ENCODE data around the gene ADIPOR1. TPM values are rescaled to one million over a fixed set of nuclear protein-coding genes. Genes with fewer than 3 reads are reported as not detected.
"Not testable (repeated sequence)": the region's sequence is repeated elsewhere in the genome, so short reads cannot be mapped to it uniquely, and the experiment has no call there.

Gene ADIPOR1, protein sequence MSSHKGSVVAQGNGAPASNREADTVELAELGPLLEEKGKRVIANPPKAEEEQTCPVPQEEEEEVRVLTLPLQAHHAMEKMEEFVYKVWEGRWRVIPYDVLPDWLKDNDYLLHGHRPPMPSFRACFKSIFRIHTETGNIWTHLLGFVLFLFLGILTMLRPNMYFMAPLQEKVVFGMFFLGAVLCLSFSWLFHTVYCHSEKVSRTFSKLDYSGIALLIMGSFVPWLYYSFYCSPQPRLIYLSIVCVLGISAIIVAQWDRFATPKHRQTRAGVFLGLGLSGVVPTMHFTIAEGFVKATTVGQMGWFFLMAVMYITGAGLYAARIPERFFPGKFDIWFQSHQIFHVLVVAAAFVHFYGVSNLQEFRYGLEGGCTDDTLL
- total RNA-seq = 82.1 and 113 TPM in 2 replicates

DNA sequence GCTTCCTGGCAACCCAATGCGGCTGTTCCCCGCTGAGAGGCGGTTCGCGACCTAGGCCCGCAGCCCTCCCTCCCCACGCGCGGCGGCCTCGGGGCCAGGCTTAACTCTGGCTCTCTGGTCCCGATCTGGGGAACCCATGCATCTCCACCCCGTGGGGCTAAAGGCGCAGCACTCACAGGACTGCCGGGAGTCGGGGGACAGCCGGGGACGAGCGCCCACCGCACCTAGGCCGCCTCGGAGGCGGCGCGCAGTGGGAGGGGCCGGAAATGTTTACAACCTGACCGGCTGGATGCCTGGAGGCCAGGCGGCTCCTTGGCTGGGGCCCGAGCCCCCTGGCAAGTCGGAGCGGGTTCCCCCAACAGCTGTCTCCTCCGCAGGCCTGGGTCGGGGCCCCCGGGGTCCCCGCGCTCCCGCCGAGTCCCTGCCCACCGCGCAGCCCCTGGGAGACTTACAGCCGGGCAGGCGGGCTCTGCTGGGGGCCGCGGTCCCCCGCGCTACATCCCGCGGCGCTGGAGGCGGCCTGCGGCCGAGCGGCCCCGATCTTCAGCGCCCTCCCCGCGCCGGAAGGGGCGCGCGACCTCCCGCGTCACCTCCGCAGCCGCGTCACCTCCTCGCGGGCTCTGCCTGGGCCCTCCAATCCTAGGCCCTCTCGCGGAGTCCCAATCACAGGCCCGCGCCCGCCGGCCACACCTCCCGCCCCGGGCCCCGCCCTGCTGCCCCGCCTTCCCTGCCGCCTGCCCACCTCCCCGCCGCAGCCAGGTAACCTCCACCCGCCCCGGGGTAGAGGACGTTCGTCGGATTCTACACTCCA is at the start of gene ADIPOR1:
TSS of gene ADIPOR1 (minus strand) at position 580 of the 811 bp plus-strand sequence. CDS start 7,242 bp downstream, outside the sequence.
- peak; percentile 60 for DNase-seq (ENCODE audit: low read depth, low spot score)

DNA sequence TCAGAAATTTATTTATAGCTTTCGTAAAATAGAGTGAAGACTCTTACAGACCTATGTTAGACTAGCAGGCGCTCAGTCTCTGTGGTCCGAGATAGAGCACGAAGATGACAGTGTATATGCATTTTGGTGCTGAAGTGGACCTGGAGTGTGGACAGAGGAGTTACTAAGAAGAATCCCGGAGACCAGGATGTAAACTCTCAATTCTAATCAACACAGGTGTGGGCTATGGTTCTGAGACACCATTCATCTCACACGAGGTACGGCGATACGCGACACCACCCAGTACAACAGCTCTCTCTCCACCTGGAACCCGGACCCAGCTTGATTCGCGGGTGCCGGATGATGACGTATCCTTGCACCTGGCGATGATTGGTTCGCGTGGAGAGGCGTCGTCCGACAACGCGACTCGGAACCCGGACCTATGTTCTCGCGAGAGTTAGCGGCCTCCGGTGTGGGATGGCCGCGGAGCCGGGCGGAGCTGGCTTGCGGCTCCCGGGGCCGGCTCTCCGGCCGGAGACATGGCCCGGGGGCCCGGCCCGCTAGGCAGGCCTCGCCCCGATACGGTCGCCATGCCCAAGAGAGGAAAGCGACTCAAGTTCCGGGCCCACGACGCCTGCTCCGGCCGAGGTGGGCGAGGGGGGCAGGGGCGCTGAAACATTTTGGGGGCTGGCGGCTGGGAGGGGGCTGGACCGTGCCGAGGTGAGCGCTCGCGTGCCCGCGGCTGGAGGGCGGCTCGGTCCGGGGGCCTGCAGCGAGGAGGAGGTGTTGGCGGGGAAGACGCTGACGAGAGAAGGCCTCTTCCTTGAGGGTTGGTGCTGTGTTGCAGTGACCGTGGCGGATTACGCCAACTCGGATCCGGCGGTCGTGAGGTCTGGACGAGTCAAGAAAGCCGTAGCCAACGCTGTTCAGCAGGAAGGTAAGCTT is 49.1 kb upstream of the ADIPOR1 start, which contains the start of gene TMEM183A:
TSS of gene TMEM183A (plus strand) at position 427 of the 924 bp plus-strand sequence. CDS start at position 519, 92 bp downstream.
- DNase-seq (ENCODE audit: low read depth, low spot score) = peak; percentile 87

DNA sequence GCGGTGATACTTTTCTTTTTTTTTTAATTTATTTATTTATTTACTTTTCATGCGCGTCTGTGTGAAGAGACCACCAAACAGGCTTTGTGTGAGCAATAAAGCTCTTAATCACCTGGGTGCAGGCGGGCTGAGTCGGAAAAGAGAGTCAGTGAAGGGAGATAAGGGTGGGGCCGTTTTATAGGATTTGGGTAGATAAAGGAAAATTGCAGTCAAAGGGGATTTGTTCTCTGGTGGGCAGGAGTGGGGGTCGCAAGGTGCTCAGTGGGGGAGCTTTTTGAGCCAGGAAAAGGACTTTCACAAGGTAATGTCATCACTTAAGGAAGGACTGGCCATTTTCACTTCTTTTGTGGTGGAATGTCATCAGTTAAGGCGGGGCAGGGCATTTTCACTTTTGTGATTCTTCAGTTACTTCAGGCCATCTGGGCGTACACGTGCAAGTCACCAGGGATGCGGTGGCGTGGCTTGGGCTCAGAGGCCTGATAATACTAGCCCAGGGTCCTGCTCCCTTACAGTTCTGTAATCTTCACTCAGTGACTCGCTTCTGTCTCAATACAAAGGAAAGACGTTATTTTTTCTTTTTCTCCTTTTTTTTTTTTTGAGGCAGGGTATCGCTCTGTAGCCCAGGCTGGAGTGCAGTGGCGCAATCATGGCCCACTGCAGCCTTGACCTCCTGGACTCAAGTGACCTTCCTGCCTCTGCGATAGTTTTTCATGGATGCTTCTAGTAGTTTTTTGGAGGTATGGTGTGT is 47.5 kb upstream of the ADIPOR1 start:
- DNase-seq (ENCODE audit: low read depth, low spot score) = not testable (repeated sequence)

DNA sequence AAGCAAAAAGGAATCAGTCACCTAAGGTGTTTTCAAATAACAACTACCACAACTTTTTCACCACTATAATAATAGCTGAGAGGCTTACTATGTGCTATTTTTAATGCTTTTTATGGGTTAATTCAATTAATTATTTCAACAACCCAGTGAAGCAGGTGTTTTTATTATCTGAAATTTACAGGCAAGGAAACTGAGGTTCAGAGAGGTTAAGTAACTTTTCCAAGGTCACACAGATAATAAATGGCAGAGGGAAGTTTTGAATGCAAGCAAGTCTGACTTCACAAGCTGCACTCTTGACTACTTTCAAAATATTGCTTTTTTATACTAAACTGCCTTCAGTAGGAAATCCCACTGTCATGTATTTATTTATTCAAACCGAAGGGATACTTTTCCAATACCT is 44.8 kb upstream of the ADIPOR1 start:
- no peak for DNase-seq (ENCODE audit: low read depth, low spot score)

GRCh38 chr1:203001986-203002385 is 43.9 kb upstream of the ADIPOR1 start:
- DNase-seq (ENCODE audit: low read depth, low spot score) = no peak

DNA sequence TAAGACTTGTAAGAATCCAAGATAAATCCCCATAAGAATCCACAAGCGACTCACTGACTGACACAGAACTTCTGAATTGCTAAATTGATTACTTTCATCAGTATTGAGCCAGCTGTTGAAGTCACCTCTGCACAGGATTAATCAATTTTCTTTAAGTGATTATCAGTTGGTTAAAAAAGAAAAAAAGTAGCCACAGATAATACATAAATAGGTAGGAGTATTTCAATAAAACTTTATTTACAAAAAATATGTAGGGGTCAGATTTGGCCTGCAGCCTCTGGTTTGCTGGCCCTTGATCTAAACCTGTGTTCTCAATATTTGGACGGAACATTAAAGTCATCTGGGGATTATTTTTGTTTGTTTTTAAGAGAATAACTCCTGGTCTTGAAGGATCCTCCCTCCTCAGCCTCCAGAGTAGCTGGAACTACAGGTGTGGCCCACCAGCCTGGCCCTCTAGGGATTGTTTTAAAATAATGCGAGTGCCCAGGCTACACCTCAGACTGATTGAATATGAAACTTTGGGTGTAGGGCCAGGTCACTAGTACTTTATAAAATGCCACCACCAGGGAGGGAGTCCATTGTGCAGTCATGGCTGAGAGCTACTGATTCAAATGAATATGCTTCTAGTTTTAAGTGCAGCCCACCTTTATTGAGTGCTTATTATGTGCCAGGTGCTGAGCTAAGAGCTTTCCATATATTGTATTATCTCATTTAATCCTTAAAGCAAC is 42.3 kb upstream of the ADIPOR1 start:
- DNase-seq (ENCODE audit: low read depth, low spot score) = no peak

- no peak for DNase-seq (ENCODE audit: low read depth, low spot score)
These were observed 41.0 kb upstream of the ADIPOR1 start for GRCh38 chr1:202998836-202999750.

DNA sequence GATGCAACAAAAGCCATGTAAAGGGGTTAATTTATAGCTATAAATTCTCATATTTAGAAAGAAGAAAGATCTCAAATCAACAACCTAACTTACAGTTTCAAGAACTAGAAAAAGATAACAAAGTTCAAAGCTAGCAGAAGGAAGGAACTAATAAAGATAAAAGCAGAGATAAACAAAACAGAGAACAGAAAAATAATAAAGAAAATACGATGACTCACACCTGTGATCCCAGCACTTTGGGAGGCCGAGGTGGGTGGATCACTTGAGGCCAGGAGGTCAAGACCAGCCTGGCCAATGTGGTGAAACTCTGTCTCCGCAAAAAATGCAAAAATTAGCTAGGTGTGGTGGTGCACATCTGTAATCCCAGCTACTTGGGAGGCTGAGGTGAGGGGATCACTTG is 36.6 kb upstream of the ADIPOR1 start:
- no peak for DNase-seq (ENCODE audit: low read depth, low spot score)

- no peak for DNase-seq (ENCODE audit: low read depth, low spot score)
These were observed 33.0 kb upstream of the ADIPOR1 start for GRCh38 chr1:202991112-202991511.

DNA sequence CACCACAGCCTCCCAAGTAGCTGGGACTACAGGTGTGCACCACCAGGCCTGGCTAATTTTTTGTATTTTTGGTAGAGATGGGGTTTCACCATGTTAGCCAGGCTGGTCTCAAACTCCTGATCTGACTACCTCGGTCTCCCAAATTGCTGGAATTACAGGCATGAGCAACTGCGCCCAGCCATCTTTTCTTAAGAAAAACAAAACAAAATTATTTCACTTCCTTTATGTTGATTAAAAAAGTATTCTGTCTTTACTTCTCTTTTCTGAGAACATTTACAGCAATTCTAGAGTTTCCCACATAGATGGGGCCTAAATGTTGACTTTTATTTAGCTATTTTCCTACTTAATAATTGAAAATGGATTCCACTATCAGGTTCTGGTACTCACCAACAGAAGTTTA is 31.8 kb upstream of the ADIPOR1 start:
- no peak for DNase-seq (ENCODE audit: low read depth, low spot score)

DNA sequence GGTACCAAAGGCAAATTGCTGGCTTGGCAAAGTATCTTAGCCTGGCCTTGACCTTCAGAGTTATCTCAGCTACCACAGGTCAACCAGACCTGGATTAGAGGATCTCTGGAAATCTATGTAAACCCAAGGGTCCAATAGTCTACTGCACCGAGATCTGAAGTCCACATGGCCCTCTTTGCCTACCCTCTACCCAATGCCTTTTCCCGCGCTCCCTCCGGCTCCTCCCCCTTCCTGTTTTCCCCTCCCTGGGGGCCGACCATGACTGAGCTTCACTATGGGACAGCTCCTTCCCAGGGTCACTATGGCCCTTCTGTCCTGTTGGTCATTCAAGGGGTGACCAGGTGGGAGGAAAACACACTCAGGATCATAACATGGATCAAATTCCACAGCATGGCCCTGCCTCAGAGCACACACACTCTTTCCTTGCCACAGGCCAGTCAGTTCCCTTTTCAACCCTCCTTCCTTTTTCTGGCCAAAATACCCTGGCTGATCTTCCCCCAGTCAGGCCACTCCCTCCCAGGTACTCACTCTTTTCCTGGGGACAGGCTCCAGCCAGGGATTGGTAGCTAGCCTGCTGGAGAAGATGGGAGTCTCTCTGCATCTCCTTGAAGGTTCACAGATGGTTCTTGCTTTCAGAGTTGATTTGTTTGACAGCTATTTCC is 29.9 kb upstream of the ADIPOR1 start:
- no peak for DNase-seq (ENCODE audit: low read depth, low spot score)

DNA sequence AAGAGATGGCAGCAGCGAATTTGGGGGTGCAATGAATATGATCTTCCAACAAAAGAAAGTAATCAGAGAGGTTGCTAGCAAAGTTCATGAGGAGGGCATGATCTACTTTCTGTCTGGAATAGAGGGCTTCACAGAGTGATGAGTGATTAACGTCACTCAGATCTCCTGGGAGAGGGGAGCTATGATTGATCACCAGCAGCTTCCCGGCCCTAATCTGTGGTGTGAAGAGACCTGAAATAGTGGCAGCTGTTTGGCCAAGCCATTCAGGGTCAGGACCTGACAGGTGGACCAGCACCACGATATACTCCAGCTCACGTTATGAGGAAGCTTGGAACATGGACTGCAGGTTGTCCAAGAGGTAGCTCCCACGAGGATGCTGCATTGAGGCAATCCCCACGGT is 29.1 kb upstream of the ADIPOR1 start:
- DNase-seq (ENCODE audit: low read depth, low spot score) = no peak

DNA sequence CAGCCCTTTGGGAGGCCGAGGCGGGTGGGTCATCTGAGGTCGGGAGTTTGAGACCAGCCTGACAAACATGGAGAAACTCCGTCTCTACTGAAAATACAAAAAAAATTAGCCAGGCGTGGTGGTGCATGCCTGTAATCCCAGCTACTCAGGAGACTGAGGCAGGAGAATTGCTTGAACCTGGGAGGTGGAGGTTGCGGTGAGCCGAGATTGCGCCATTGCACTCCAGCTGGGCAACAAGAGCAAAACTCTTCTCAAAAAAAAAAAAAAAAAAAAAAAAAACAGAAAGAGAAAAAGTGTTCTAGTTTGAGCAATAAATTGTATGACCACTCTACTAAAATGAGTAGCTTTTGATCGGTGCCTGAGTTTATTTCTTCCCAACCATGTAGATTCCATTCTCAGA is 28.0 kb upstream of the ADIPOR1 start:
- DNase-seq (ENCODE audit: low read depth, low spot score) = not testable (repeated sequence)

- no peak for DNase-seq (ENCODE audit: low read depth, low spot score)
These were observed 24.8 kb upstream of the ADIPOR1 start for GRCh38 chr1:202982715-202983430.

DNA sequence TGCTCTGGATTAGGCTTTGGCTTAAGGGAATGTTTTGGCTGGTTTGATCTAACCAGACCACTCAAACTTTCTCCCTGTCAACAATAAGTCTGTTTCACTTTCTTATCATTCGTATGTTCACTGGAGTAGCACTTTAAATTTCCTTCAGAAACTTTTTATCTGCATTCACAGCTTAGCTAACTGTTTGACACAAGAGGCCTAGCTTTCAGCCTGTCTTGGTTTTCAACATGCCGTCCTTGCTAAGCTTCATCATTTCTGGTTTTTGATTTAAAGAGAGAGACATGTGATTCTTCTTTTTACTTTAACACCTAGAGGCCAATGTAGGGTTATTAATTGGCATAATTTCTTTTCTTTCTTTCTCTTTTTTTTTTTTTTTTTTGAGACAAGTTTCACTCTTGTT is 23.8 kb upstream of the ADIPOR1 start:
- no peak for DNase-seq (ENCODE audit: low read depth, low spot score)

- no peak for DNase-seq (ENCODE audit: low read depth, low spot score)
These were observed 21.3 kb upstream of the ADIPOR1 start for GRCh38 chr1:202979459-202979858.

- DNase-seq (ENCODE audit: low read depth, low spot score) = no peak
These were observed 18.5 kb upstream of the ADIPOR1 start for GRCh38 chr1:202976633-202977032.

GRCh38 chr1:202974856-202975255 is 16.7 kb upstream of the ADIPOR1 start:
- no peak for DNase-seq (ENCODE audit: low read depth, low spot score)
